Measurements from ENCODE around the gene NECTIN4. TPM values are rescaled to one million over a fixed set of nuclear protein-coding genes. Genes with fewer than 3 reads are reported as not detected.

Gene NECTIN4
- total and polyA plus RNA-seq, 10 of the 15 experiments (the other 5 are each of a cell fraction or from before 2014, with no cell fraction given) = 2.8 to 8.7 (median 3.7) TPM

DNA sequence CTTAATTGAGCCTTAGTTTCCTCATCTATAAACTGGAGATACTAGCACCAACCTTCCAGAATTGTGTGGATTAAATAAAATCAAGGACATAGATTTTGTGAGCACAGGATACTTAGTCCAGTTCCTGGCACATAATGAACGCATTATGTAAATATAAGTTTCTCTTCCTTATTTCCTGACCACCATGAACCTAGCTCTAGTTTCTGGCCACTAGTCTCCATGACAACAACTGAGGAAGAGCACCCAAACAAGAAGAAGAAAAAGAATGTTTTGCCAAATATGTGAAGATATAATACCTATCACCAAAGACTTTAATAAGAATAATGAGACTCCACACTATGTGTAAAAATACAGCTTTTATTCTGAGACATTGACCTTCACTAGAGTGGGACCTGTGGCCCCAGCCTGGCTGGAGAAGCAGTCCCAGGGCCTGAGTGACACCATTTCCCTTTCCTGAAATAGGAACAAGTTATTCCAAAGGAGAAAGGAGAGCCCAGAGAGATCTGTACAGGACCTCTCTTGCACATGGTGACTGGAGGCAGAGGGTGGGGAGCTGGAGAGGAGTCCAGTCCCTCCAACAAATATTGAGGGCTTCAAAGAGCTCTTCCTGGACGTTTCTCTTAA is 42.6 kb downstream of the NECTIN4 start (continued):
- TF ChIP-seq, protein P1, sequence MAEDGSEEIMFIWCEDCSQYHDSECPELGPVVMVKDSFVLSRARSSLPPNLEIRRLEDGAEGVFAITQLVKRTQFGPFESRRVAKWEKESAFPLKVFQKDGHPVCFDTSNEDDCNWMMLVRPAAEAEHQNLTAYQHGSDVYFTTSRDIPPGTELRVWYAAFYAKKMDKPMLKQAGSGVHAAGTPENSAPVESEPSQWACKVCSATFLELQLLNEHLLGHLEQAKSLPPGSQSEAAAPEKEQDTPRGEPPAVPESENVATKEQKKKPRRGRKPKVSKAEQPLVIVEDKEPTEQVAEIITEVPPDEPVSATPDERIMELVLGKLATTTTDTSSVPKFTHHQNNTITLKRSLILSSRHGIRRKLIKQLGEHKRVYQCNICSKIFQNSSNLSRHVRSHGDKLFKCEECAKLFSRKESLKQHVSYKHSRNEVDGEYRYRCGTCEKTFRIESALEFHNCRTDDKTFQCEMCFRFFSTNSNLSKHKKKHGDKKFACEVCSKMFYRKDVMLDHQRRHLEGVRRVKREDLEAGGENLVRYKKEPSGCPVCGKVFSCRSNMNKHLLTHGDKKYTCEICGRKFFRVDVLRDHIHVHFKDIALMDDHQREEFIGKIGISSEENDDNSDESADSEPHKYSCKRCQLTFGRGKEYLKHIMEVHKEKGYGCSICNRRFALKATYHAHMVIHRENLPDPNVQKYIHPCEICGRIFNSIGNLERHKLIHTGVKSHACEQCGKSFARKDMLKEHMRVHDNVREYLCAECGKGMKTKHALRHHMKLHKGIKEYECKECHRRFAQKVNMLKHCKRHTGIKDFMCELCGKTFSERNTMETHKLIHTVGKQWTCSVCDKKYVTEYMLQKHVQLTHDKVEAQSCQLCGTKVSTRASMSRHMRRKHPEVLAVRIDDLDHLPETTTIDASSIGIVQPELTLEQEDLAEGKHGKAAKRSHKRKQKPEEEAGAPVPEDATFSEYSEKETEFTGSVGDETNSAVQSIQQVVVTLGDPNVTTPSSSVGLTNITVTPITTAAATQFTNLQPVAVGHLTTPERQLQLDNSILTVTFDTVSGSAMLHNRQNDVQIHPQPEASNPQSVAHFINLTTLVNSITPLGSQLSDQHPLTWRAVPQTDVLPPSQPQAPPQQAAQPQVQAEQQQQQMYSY (CRISPR knock-in tag; IDR thresholded peaks at IDR 0.05) = no peak
- TF ChIP-seq SUPT20H (IDR thresholded peaks at IDR 0.05; ENCODE audit: borderline replicate concordance, control insufficient read depth, low read depth, low read length) (no peak), CEBPB (IDR thresholded peaks at IDR 0.05; ENCODE audit: borderline replicate concordance in 1 of 2, low read depth in 2 of 2, low read length in 2 of 2) (no peak), BACH1 (IDR thresholded peaks at IDR 0.05; ENCODE audit: borderline replicate concordance) (peak; percentile 28; the same call in 1 of the 2 replicates), HSF1 (IDR thresholded peaks at IDR 0.05; ENCODE audit: low read depth, low read length) (no peak), BHLHE40 (IDR thresholded peaks at IDR 0.05; ENCODE audit: borderline replicate concordance in 1 of 2, low read depth in 2 of 2, low read length in 1 of 2) (no peak), IRF3 (IDR thresholded peaks at IDR 0.05) (no peak), CREB1 (IDR thresholded peaks at IDR 0.05; ENCODE audit: low read depth) (no peak), KLF5 (IDR thresholded peaks at IDR 0.05; ENCODE audit: partially characterized antibody) (no peak), STAT3 (IDR thresholded peaks at IDR 0.05; ENCODE audit: low read depth, low read length) (no peak), CBX5 (IDR thresholded peaks at IDR 0.05; ENCODE audit: low read depth) (no peak), POLR2AphosphoS2 (IDR thresholded peaks at IDR 0.05; ENCODE audit: low read depth, low read length) (no peak), POLR2A (IDR thresholded peaks at IDR 0.05; ENCODE audit: low read depth, low read length) (no peak), MEF2B (IDR thresholded peaks at IDR 0.05; ENCODE audit: partially characterized antibody, poor library complexity, severe bottlenecking) (no peak), TARDBP (IDR thresholded peaks at IDR 0.05; ENCODE audit: borderline replicate concordance) (no peak)
- TF ChIP-seq, protein P2, sequence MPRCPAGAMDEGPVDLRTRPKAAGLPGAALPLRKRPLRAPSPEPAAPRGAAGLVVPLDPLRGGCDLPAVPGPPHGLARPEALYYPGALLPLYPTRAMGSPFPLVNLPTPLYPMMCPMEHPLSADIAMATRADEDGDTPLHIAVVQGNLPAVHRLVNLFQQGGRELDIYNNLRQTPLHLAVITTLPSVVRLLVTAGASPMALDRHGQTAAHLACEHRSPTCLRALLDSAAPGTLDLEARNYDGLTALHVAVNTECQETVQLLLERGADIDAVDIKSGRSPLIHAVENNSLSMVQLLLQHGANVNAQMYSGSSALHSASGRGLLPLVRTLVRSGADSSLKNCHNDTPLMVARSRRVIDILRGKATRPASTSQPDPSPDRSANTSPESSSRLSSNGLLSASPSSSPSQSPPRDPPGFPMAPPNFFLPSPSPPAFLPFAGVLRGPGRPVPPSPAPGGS (IDR thresholded peaks at IDR 0.05; ENCODE audit: borderline replicate concordance, insufficient read depth, low read depth, low read length, poor library complexity, severe bottlenecking) = no peak
- TF ChIP-seq, protein P3, sequence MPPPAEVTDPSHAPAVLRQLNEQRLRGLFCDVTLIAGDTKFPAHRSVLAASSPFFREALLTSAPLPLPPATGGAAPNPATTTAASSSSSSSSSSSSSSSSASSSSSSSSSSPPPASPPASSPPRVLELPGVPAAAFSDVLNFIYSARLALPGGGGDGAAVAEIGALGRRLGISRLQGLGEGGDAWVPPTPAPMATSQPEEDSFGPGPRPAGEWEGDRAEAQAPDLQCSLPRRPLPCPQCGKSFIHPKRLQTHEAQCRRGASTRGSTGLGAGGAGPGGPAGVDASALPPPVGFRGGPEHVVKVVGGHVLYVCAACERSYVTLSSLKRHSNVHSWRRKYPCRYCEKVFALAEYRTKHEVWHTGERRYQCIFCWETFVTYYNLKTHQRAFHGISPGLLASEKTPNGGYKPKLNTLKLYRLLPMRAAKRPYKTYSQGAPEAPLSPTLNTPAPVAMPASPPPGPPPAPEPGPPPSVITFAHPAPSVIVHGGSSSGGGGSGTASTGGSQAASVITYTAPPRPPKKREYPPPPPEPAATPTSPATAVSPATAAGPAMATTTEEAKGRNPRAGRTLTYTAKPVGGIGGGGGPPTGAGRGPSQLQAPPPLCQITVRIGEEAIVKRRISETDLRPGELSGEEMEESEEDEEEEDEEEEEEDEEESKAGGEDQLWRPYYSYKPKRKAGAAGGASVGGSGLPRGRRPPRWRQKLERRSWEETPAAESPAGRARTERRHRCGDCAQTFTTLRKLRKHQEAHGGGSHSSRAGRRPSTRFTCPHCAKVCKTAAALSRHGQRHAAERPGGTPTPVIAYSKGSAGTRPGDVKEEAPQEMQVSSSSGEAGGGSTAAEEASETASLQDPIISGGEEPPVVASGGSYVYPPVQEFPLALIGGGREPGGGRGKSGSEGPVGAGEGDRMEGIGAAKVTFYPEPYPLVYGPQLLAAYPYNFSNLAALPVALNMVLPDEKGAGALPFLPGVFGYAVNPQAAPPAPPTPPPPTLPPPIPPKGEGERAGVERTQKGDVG (CRISPR knock-in tag; IDR thresholded peaks at IDR 0.05) = no peak

Measured in GM12878 (cell line).